ENCODE results near the gene PRR30.
"Not testable (repeated sequence)": the region's sequence is repeated elsewhere in the genome, so short reads cannot be mapped to it uniquely, and the experiment has no call there.

The PRR30 gene

GRCh38 chr2:27110603-27111352 is 28.4 kb downstream of the PRR30 start:
- H3K4me3 ChIP-seq; in situ Hi-C loops (cut with MboI; ENCODE audit: low sequenced_read_pairs); DNase-seq (ENCODE audit: low spot score in 2 of 2): not testable (repeated sequence)

GRCh38 chr2:27109083-27109482 is 30.1 kb downstream of the PRR30 start:
- in situ Hi-C loops (cut with MboI; ENCODE audit: low sequenced_read_pairs): loop anchor here (10.0 kb wide), 1 partner anchor 176 kb away; the partner anchor contains the start of gene TRIM54
- H3K4me3 ChIP-seq: no peak overlapping the region
- no peak for DNase-seq (ENCODE audit: low spot score in 2 of 2)
- H3K27me3 ChIP-seq (ENCODE audit: low read depth): no peaks in the 10 kb centered on the region
- H3K9me3 ChIP-seq: no peaks in the 10 kb centered on the region
- no peaks in the 10 kb centered on the region for H3K36me3 ChIP-seq (replicated peaks)
- H3K4me1 ChIP-seq: no peaks in the 10 kb centered on the region

More at GRCh38 chr2:27110603-27111352, 28.4 kb downstream of the PRR30 start:
- H3K27me3 ChIP-seq (ENCODE audit: low read depth); H3K36me3 ChIP-seq (replicated peaks); H3K9me3 ChIP-seq; H3K4me1 ChIP-seq: not testable (repeated sequence)

- in situ Hi-C loops (cut with MboI; ENCODE audit: low sequenced_read_pairs): loop anchor here (10.0 kb wide), 1 partner anchor 177 kb away; the partner anchor contains the start of gene TRIM54
- Histone ChIP-seq H3K4me1 (no peaks in the 10 kb centered on the region), H3K36me3 (replicated peaks) (no peaks in the 10 kb centered on the region), H3K27me3 (ENCODE audit: low read depth) (no peaks in the 10 kb centered on the region), H3K4me3 (no peak overlapping the region), H3K9me3 (no peaks in the 10 kb centered on the region)
- no peak for DNase-seq (ENCODE audit: low spot score in 2 of 2)
Measured at GRCh38 chr2:27108221-27108620, 31.0 kb downstream of the PRR30 start.

- Histone ChIP-seq H3K4me1 (no peaks in the 10 kb centered on the region), H3K4me3 (no peak overlapping the region), H3K27me3 (ENCODE audit: low read depth) (no peaks in the 10 kb centered on the region), H3K9me3 (no peaks in the 10 kb centered on the region), H3K36me3 (replicated peaks) (no peaks in the 10 kb centered on the region)
- DNase-seq (ENCODE audit: low spot score in 2 of 2): no peak
- in situ Hi-C loops (cut with MboI; ENCODE audit: low sequenced_read_pairs): loop anchor here (10.0 kb wide), 1 partner anchor 179 kb away; the partner anchor contains the start of gene TRIM54
Measured at GRCh38 chr2:27105981-27106380, 33.2 kb downstream of the PRR30 start.

GRCh38 chr2:27102329-27102728 is 36.9 kb downstream of the PRR30 start:
- no peak overlapping the region for H3K4me3 ChIP-seq
- in situ Hi-C loops (cut with MboI; ENCODE audit: low sequenced_read_pairs): loop anchor here (10.0 kb wide), 1 partner anchor 182 kb away; the partner anchor contains the start of gene TRIM54
- no peaks in the 10 kb centered on the region for H3K4me1 ChIP-seq
- no peaks in the 10 kb centered on the region for H3K9me3 ChIP-seq
- H3K36me3 ChIP-seq (replicated peaks): peaks cover 4% of the 10 kb centered on the region; the same call in 1 of the 2 replicates
- no peaks in the 10 kb centered on the region for H3K27me3 ChIP-seq (ENCODE audit: low read depth)
- no peak for DNase-seq (ENCODE audit: low spot score in 2 of 2)

- H3K36me3 ChIP-seq (replicated peaks): peaks cover 4% of the 10 kb centered on the region; the same call in 1 of the 2 replicates
- H3K4me3 ChIP-seq: no peak overlapping the region
- in situ Hi-C loops (cut with MboI; ENCODE audit: low sequenced_read_pairs): loop anchor here (10.0 kb wide), 1 partner anchor 185 kb away; the partner anchor contains the start of gene TRIM54
- H3K27me3 ChIP-seq (ENCODE audit: low read depth): no peaks in the 10 kb centered on the region
- H3K4me1 ChIP-seq: 0 out of 2 replicates have a peak, but pooled peaks cover 2% of the 10 kb centered on the region
- H3K9me3 ChIP-seq: no peaks in the 10 kb centered on the region
- DNase-seq (ENCODE audit: low spot score in 2 of 2): no peak
Measured at GRCh38 chr2:27100036-27100435, 39.2 kb downstream of the PRR30 start.

GRCh38 chr2:27099334-27099955 is 39.8 kb downstream of the PRR30 start:
- H3K9me3 ChIP-seq: no peaks in the 10 kb centered on the region
- in situ Hi-C loops (cut with MboI; ENCODE audit: low sequenced_read_pairs): no loop called here
- no peak for DNase-seq (ENCODE audit: low spot score in 2 of 2)
- no peak overlapping the region for H3K4me3 ChIP-seq
- 0 out of 2 replicates have a peak, but pooled peaks cover 2% of the 10 kb centered on the region for H3K4me1 ChIP-seq
- H3K27me3 ChIP-seq (ENCODE audit: low read depth): no peaks in the 10 kb centered on the region
- H3K36me3 ChIP-seq (replicated peaks): peaks cover 4% of the 10 kb centered on the region; the same call in 1 of the 2 replicates

GRCh38 chr2:27097341-27097740 is 41.9 kb downstream of the PRR30 start:
- in situ Hi-C loops (cut with MboI; ENCODE audit: low sequenced_read_pairs): no loop called here
- no peak overlapping the region for H3K4me3 ChIP-seq
- DNase-seq (ENCODE audit: low spot score in 2 of 2): no peak

GRCh38 chr2:27096748-27097297 is 42.4 kb downstream of the PRR30 start:
- no peak for DNase-seq (ENCODE audit: low spot score in 2 of 2)
- Histone ChIP-seq H3K4me3 (no peak overlapping the region), H3K4me1 (0 out of 2 replicates have a peak, but pooled peaks cover 2% of the 10 kb centered on the region), H3K36me3 (replicated peaks) (peaks cover 4% of the 10 kb centered on the region; the same call in 1 of the 2 replicates), H3K27me3 (ENCODE audit: low read depth) (no peaks in the 10 kb centered on the region), H3K9me3 (no peaks in the 10 kb centered on the region)
- in situ Hi-C loops (cut with MboI; ENCODE audit: low sequenced_read_pairs): no loop called here

More at GRCh38 chr2:27097341-27097740, 41.9 kb downstream of the PRR30 start:
- Histone ChIP-seq H3K27me3 (ENCODE audit: low read depth) (no peaks in the 10 kb centered on the region), H3K4me1 (0 out of 2 replicates have a peak, but pooled peaks cover 2% of the 10 kb centered on the region), H3K9me3 (no peaks in the 10 kb centered on the region), H3K36me3 (replicated peaks) (peaks cover 4% of the 10 kb centered on the region; the same call in 1 of the 2 replicates)

GRCh38 chr2:27095745-27096651 is 43.2 kb downstream of the PRR30 start:
- peaks cover 4% of the 10 kb centered on the region; the same call in 1 of the 2 replicates for H3K36me3 ChIP-seq (replicated peaks)
- DNase-seq (ENCODE audit: low spot score in 2 of 2): peak; percentile 42 to 71
- no peaks in the 10 kb centered on the region for H3K9me3 ChIP-seq
- in situ Hi-C loops (cut with MboI; ENCODE audit: low sequenced_read_pairs): no loop called here
- H3K4me1 ChIP-seq: 0 out of 2 replicates have a peak, but pooled peaks cover 2% of the 10 kb centered on the region
- no peaks in the 10 kb centered on the region for H3K27me3 ChIP-seq (ENCODE audit: low read depth)
- peak overlapping the region; percentile 12 for H3K4me3 ChIP-seq

GRCh38 chr2:27095427-27095744 is 43.8 kb downstream of the PRR30 start:
- peaks cover 3% of the 10 kb centered on the region; the same call in 1 of the 2 replicates for H3K36me3 ChIP-seq (replicated peaks)
- H3K4me1 ChIP-seq: 0 out of 2 replicates have a peak, but pooled peaks cover 2% of the 10 kb centered on the region
- DNase-seq (ENCODE audit: low spot score in 2 of 2): no peak
- no peaks in the 10 kb centered on the region for H3K27me3 ChIP-seq (ENCODE audit: low read depth)
- no peaks in the 10 kb centered on the region for H3K9me3 ChIP-seq
- in situ Hi-C loops (cut with MboI; ENCODE audit: low sequenced_read_pairs): no loop called here
- no peak overlapping the region for H3K4me3 ChIP-seq

- in situ Hi-C loops (cut with MboI; ENCODE audit: low sequenced_read_pairs): no loop called here
Measured at GRCh38 chr2:27094353-27094984, 44.7 kb downstream of the PRR30 start.

More at GRCh38 chr2:27094353-27094984, 44.7 kb downstream of the PRR30 start:
- Histone ChIP-seq H3K36me3 (replicated peaks) (no peaks in the 10 kb centered on the region), H3K9me3 (no peaks in the 10 kb centered on the region), H3K27me3 (ENCODE audit: low read depth) (no peaks in the 10 kb centered on the region), H3K4me3 (no peak overlapping the region), H3K4me1 (0 out of 2 replicates have a peak, but pooled peaks cover 2% of the 10 kb centered on the region)
- DNase-seq (ENCODE audit: low spot score in 2 of 2): no peak

Data from HAP-1 (cell line).